Islet precursor cell (in vitro differentiated cells): ENCODE data around the gene BRINP3.

ENCODE experiments used
- DNase-seq: peaks from one replicate; pipeline ENCODE4 v3.0.0-alpha.2; 2018

BRINP3 gene

GRCh38 chr1:190098756-190099155 is 378.9 kb downstream of the BRINP3 start:
- DNase-seq: no peak

- no peak for DNase-seq
These were observed 379.6 kb downstream of the BRINP3 start for GRCh38 chr1:190098107-190098506.

GRCh38 chr1:190095596-190095995 is 382.1 kb downstream of the BRINP3 start:
- DNase-seq: no peak

GRCh38 chr1:190084552-190084951 is 393.1 kb downstream of the BRINP3 start:
- DNase-seq: peak; percentile 70

- DNase-seq: no peak
These were observed 409.4 kb downstream of the BRINP3 start for GRCh38 chr1:190068304-190068703.

DNA sequence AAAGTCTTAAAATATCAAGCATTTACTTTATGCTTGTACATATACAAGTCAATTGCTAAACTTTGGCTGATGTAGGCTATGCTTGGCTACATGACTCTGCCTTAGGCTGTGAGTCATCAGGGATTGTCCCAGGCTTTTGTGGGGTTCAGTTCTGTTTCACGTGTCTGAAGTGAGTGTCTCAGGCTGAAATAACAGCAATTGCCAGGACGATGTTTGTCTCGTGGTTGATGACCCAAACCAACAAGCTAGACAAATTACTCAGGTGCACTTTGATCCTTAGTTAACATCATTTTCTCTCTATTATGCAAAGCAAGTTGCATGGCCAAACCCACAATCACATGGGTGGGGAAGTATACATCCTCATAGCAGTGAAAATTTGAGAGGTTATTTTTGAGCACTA is 410.1 kb downstream of the BRINP3 start:
- DNase-seq: peak; percentile 82

DNA sequence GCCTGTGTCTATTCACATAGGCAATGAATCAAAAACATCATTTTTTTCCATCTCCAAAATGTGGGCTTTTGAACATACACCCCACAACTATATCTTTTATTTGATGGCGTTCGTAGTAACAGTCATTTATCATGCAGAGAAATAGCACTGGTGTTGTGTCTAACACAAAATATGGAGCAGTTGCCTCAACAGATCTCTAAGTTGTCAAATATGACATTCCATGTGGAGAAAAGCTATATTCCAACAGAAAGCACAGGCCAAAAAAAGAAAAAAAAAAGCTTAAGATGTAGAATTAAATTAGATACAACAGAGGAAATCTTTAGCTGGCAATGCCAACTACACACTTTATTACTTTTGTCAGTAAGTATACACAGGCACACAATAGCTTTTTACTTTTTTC is 411.7 kb downstream of the BRINP3 start:
- no peak for DNase-seq

DNA sequence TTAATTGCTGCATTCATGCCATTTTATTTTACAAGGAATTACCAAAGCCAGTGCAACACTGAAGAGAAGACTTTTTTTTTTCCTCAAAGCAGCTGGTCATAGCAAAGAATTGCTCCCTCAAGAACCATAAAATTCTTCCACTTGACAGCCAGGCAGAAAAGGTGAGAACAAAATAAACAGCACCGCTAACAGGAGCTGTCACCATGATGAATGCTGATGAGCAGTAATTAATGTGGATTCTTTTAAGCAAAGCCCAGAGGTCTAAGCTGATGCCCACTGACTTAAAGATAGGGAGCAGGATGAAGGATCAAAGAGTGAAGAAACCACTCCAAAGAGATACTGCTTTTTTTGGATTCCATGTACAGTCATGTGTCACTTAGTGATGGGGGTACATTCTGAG is 428.4 kb downstream of the BRINP3 start:
- no peak for DNase-seq
